ENCODE measurements around the gene ERO1A. TPM values are rescaled to one million over a fixed set of nuclear protein-coding genes. Genes with fewer than 3 reads are reported as not detected.

ERO1A gene
- total and polyA plus RNA-seq, 10 donors: 8.5 to 79.7 (median 44.7) TPM

GRCh38 chr14:52701223-52701622, 5.9 kb upstream of the ERO1A start:
- no peak for DNase-seq
- WGBS, 5 donors: 68 to 81% (median 78%) methylated on average over 3 of the region's 3 CpGs
- Histone ChIP-seq H3K27ac (peak overlapping the region in 7 of 8 donors; percentile 26 to 62 (median 48)), H3K36me3 (no peaks in the 10 kb centered on the region), H3K4me3 (no peak overlapping the region), H3K9me3 (no peaks in the 10 kb centered on the region), H3K4me1 (peaks cover 0 to 33% (median 5%) of the 10 kb centered on the region in 6 donors), H3K27me3 (replicated peaks in 1 of 7) (no peaks in the 10 kb centered on the region)
- no peak for TF ChIP-seq POLR2AphosphoS5 (IDR thresholded peaks at IDR 0.05)
- intact Hi-C loops (cut with DNase I; ENCODE audit: low total_unique reads): no loop called here

DNA sequence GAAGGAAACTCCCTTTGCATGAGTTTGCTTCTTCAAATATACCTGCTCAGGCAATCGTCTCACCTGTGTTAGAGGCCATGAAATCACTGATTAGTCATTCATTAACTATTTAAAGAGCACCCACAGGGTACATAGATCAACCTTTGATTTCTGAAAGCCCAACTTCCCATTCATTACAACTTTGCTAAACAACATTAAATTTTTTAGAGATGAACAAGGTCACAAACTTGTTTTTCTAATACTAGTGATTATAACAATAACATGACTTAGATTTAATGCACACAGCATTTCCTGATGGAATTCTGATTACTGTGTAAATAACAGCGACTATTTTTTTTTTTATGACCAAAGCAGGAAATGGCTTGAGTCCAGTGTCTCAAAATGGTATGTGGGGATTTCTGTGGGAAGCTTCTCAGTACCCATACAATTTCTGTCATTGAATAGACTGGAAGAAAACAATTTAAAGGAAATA, 5.4 kb upstream of the ERO1A start:
- WGBS, 5 donors: 26 to 43% (median 40%) methylated on average over 2 of the region's 2 CpGs
- H3K27ac ChIP-seq: peak overlapping the region in 7 of 8 donors; percentile 26 to 62 (median 48)
- no peaks in the 10 kb centered on the region for H3K9me3 ChIP-seq
- no peaks in the 10 kb centered on the region for H3K27me3 ChIP-seq (replicated peaks in 1 of 7)
- intact Hi-C loops (cut with DNase I; ENCODE audit: low total_unique reads): no loop called here
- H3K4me3 ChIP-seq: no peak overlapping the region
- peaks cover 0 to 34% (median 7%) of the 10 kb centered on the region in 6 donors for H3K4me1 ChIP-seq
- no peaks in the 10 kb centered on the region for H3K36me3 ChIP-seq
- DNase-seq: no peak
- no peak for TF ChIP-seq POLR2A (IDR thresholded peaks at IDR 0.05)
- TF ChIP-seq POLR2AphosphoS5 (IDR thresholded peaks at IDR 0.05): no peak
- no peak for TF ChIP-seq CTCF (IDR thresholded peaks at IDR 0.05 in 8 of 11, conservative IDR thresholded peaks at IDR 0.05 in 3 of 11)

- Histone ChIP-seq H3K36me3 (no peaks in the 10 kb centered on the region), H3K4me3 (peak overlapping the region; percentile 56 to 91 (median 83)), H3K4me1 (peaks cover 3 to 61% (median 41%) of the 10 kb centered on the region in 6 donors), H3K9me3 (no peaks in the 10 kb centered on the region), H3K27ac (peak overlapping the region; percentile 85 to 100 (median 99)), H3K27me3 (replicated peaks in 1 of 7) (no peaks in the 10 kb centered on the region)
- no peak for DNase-seq
- intact Hi-C loops (cut with DNase I; ENCODE audit: low total_unique reads): no loop called here
- WGBS, 5 donors: 0 to 1% (median 1%) methylated on average over 10 to 46 of the region's 46 CpGs
- TF ChIP-seq POLR2AphosphoS5 (IDR thresholded peaks at IDR 0.05) (peak in 2 of 3 donors; percentile 24 to 76), POLR2A (IDR thresholded peaks at IDR 0.05) (no peak), CTCF (IDR thresholded peaks at IDR 0.05 in 8 of 11, conservative IDR thresholded peaks at IDR 0.05 in 3 of 11) (peak in 6 of 11 experiments; percentile 6 to 44 (median 27))
Measured at GRCh38 chr14:52694761-52695480, 437 bp downstream of the ERO1A start.

GRCh38 chr14:52693532-52693931, 1.8 kb downstream of the ERO1A start:
- Histone ChIP-seq H3K27me3 (replicated peaks in 1 of 7) (no peaks in the 10 kb centered on the region), H3K4me3 (no peak overlapping the region), H3K9me3 (no peaks in the 10 kb centered on the region), H3K4me1 (peaks cover 3 to 75% (median 41%) of the 10 kb centered on the region in 6 donors), H3K27ac (peak overlapping the region in 1 of 8 donors; percentile 100), H3K36me3 (no peaks in the 10 kb centered on the region)
- intact Hi-C loops (cut with DNase I; ENCODE audit: low total_unique reads): no loop called here
- no peak for TF ChIP-seq CTCF (IDR thresholded peaks at IDR 0.05 in 8 of 11, conservative IDR thresholded peaks at IDR 0.05 in 3 of 11)
- TF ChIP-seq POLR2A (IDR thresholded peaks at IDR 0.05): no peak
- no peak for TF ChIP-seq POLR2AphosphoS5 (IDR thresholded peaks at IDR 0.05)
- DNase-seq: no peak
- 86 to 93% (median 88%) methylated on average over 7 of the region's 7 CpGs for WGBS, 5 donors
